OCI-LY3 (cell line): ENCODE data around the gene C10orf71.

ENCODE experiments used
- CTCF ChIP-seq: fragments of 200-600, 300-600 bp; sonication (generic); IDR thresholded peaks from 2 replicates; pipeline ENCODE4 v1.5.1; 2014; ENCODE audit warnings: antibody characterized with exemption, low read length, low read depth
- EZH2phosphoT487 ChIP-seq: fragments of 200-600 bp; shearing (Covaris generic); IDR thresholded peaks from 2 replicates; pipeline ENCODE4 v1.6.1; 2018; ENCODE audit warnings: antibody characterized with exemption, mixed run types, low read depth

- no peak for TF ChIP-seq CTCF
- TF ChIP-seq EZH2phosphoT487: no peak
These were observed 1.4 kb downstream of the C10orf71 start for GRCh38 chr10:49300140-49300974.
